IMR-90 (cell line): ENCODE results near the gene CDKN2D.

Source experiments
- CHD1 ChIP-seq: IDR thresholded peaks from 2 replicates; pipeline ENCODE4 v1.6.1; 2012; ENCODE audit warnings: low read depth, low read length, improper control_type of control experiment
- CTCF ChIP-seq: conservative IDR thresholded peaks from 2 replicates; pipeline ENCODE4 v1.5.1; 2012; ENCODE audit warnings: mild to moderate bottlenecking, low read depth, low read length, improper control_type of control experiment
- ELK1 ChIP-seq: fragments of 150-350 bp; IDR thresholded peaks from 2 replicates; pipeline ENCODE4 v1.6.1; 2016; ENCODE audit warnings: low read depth, mild to moderate bottlenecking, low read length, moderate library complexity, borderline replicate concordance
- MAZ ChIP-seq: IDR thresholded peaks from 2 replicates; pipeline ENCODE4 v1.6.1; 2012; ENCODE audit warnings: low read depth, mild to moderate bottlenecking, low read length, improper control_type of control experiment, moderate library complexity, borderline replicate concordance
- MXI1 ChIP-seq: IDR thresholded peaks from 2 replicates; pipeline ENCODE4 v1.6.1; 2012; ENCODE audit warnings: low read depth, mild to moderate bottlenecking, low read length, moderate library complexity, borderline replicate concordance
- POLR2A ChIP-seq: IDR thresholded peaks from 2 replicates; pipeline ENCODE4 v1.6.1; 2012; ENCODE audit warnings: mild to moderate bottlenecking, low read depth, low read length
- RFX5 ChIP-seq: IDR thresholded peaks from 2 replicates; pipeline ENCODE4 v1.8.0; 2012; ENCODE audit warnings: low read depth, mild to moderate bottlenecking, low read length, moderate library complexity
- SMC3 ChIP-seq: fragments of 150-350 bp; IDR thresholded peaks from 2 replicates; pipeline ENCODE4 v1.6.1; 2016; ENCODE audit warnings: low read depth, mild to moderate bottlenecking, antibody characterized with exemption, low read length, moderate library complexity

- TF ChIP-seq CTCF: no peak
- no peak for TF ChIP-seq POLR2A
- TF ChIP-seq RFX5: no peak
- TF ChIP-seq SMC3: no peak
- no peak for TF ChIP-seq MAZ
- TF ChIP-seq MXI1: no peak
- TF ChIP-seq CHD1: no peak
- no peak for TF ChIP-seq ELK1
Observed at GRCh38 chr19:10577951-10578350, 9.2 kb upstream of the CDKN2D start.
